ENCODE results near the gene RNF5. TPM values are rescaled to one million over a fixed set of nuclear protein-coding genes. Genes with fewer than 3 reads are reported as not detected.
"Not testable (repeated sequence)": the region's sequence is repeated elsewhere in the genome, so short reads cannot be mapped to it uniquely, and the experiment has no call there.

The RNF5 gene
- polyA plus RNA-seq, 1 donor: 50.9 TPM

DNA sequence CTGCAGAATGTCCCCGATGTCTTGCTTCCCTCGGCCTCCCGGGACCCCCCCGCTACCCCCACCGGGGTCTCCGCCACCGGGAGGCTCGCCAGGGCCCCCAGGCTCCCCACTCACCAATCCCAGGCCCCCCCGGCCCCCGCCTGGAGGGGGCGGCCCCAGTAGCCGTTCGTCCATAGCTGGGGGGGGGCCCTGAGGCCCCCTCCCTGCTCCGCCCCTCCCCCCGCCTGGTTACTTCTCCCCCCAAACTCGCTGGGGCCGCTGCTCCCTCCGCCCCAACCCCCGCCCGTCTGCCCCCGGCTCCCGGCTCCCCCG, 11.5 kb downstream of the RNF5 start:
- no peak for DNase-seq

GRCh38 chr6:32190054-32190851, 12.0 kb downstream of the RNF5 start, which contains the start of gene PBX2:
Gene PBX2 (minus strand): TSS chr6:32190202. CDS start chr6:32189915, 287 bp downstream.
- peak; percentile 94 for DNase-seq

DNA sequence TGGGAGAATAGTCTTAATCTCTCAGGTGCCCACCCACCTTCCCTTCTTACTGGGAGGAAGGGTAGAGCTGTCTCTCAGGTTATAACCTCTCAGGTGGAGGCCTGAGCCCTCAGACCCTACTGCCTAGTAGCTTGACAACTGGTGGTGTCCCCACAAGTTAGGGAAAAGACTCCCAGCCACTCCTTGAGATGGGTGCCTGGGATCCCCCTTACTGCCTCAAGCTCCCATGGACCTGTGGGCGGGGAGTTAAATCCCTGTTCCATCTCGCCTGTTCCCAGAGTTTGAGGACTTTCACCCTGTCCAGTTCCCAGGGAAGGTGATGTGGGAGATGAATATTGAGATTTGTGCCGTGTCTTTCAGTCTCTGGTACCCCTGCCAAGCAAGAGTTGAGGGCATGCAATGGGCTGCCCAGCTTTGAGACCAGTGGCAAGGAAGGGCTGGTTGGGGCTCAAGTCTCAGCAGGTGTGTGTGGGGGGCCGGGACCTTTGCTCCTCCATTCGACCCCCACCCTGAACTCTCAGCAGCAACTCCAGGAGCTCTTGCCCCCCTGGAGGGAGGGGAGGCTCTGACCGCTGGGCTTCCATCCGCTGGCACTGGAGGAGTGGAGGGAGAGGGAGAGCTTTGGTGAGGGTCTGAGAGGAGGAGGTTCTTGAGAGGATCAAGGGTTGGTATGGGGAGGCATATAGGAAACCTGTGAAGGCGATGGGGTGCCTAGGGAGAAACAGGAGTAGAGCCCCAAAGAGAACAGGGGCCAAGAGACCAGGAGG, 12.9 kb downstream of the RNF5 start:
- no peak for DNase-seq

DNA sequence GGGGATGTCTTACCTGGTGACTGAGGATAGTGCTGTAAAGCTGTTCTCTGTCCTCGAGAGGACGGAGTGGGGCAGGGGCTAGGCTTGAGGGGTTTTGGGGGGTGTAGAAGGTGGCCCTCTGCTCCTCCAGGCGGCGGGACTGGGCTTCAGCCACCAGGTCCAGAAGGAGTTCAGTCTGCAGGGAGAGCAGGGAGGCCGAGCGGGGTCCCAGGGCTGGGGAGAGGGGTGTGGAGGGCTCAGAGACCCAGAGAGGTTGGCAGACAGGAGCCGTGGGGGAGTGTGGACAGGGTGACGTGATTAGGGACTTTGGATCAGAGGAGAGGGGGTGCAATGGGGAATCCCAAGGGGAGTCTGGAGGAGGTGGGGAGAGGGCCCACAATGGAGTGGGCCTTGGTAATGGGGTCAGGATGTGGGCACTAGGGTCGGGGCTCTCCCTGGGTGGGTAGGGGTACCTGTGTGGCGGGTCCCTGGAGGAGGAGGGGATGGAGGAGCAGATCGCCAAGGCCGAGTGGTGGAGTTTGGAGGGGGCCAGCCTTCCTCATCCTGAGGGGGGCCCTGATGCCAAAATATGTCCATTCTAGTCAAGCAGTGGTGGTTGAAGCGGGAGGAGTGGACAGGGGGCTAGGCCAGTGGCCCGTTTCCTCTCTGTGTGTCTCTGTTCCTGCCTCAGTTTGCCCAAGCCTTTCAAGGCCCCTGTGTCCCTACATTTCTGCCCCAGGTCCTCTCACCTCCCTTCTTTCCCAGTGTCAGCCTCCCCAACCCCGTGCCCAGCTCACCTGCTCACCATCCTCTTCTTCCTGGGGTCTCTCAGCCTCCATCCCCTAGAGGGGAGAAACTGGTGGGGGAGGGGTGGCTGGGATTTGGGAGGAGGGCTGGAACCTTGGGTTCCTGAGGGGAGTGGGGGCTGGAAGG, 13.7 kb downstream of the RNF5 start:
- DNase-seq: no peak

DNA sequence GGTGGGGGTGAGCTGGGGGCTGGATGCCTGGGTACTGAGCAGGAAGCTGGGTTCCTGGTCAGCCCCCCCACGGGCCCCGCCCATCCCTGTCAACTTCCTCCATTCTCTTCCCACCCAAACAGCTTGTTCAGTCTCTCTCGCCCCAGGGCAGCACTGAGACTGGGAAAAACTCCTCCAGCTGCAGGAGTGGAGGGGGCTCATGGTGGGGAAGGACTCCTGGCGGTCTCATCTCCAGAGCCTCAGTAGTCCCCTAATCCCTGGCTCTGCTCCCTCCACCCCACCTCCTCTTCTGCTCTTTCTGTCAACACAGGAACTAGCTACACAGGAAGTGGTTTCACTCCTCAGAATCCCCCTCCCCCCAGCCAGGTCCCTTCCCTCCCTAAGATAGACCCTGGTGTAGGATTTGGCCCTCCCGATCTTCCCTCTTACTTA, 14.4 kb downstream of the RNF5 start, which contains the start of gene GPSM3:
TSS of gene GPSM3 (minus strand) at position 36 of the 432 bp plus-strand sequence. CDS start 130 bp downstream, outside the sequence.
- DNase-seq: no peak

DNA sequence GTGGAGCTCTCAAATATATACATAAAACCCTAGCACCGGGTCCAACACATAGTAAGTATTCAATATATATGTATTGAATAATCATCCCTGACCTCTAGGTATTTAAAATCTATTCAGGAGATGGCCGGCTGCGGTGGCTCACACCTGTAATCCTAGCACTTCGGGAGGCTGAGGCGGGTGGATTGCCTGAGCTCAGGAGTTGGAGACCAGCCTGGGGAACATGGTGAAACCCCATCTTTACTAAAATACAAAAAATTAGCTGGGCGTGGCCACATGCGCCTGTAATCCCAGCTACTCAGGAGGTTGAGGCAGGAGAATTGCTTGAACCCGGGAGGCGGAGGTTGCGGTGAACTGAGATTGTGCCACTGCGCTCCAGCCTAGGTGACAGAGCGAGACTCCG, 14.9 kb downstream of the RNF5 start:
- not testable (repeated sequence) for DNase-seq

DNA sequence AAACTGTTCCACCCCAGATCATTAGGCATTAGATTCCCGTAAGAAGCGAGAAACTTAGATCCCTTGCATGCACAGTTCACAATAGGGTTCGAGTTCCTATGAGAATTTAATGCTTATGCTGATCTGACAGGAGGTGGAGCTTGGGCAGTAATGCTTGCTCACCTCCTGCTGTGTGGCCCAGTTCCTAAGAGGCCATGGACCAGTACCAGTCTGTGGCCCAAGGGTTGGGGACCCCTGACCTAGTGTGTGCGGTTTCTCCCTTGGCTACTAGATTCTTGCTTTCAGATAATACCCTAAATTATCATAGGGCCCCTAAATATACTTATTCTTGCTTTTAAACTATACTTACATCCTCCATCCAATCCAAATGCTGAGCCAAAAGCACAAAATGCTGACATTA, 16.2 kb downstream of the RNF5 start:
- DNase-seq: no peak

GRCh38 chr6:32194825-32195651, 16.8 kb downstream of the RNF5 start:
- DNase-seq: no peak

DNA sequence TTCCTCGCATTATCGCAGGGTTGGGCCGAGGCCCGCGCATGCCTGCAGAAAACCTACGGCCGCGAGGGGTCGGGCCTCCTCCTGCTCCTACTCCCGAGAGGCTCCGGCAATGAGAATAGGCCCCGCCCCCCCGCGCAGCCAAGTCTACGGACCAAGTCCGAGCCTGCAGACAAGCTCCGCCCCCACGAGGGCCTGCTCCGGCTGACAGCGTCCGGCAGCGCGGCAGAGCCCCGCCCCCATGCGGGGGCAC, 17.4 kb downstream of the RNF5 start:
- peak; percentile 100 for DNase-seq

DNA sequence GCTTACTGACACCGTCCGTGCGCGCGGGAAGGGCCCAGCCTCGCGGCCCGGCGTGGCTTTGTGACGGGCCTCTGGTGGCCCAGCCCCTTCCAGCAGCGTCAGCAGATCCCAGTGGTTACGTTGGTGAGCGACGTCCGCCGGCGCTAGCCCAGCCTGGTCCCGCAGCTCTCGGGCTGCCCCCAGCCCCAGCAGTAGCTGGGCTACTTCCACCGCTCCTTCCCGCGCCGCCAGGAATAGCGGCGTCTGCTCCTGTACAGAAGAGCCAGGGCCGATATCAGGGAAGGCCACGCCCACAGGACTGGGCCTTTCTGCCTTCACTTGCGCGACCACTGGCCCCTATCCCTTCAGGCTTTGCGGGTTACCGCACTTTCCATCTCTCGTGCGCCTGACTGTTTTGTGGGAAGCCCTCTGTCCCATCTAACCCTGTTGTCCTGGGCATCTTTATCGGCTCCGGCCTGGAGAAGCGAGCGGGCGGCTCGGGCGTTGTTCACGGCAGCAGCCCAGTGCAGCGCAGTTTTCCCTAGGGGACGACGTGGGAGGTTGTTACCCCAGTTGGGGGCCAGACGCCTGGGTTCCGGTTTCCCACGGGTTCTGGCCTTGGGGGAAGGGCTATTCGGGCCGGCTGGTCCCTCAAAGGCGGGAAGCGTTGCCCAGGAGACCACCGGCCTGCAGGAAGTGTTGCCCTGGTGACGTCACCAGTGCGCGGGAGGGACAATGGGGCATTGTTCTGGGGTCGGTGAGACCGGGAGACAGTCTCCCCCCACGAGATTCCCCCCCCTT, 17.9 kb downstream of the RNF5 start:
- DNase-seq: peak; percentile 90

GRCh38 chr6:32196682-32197616, 18.7 kb downstream of the RNF5 start:
- peak; percentile 51 for DNase-seq

GRCh38 chr6:32198345-32198696, 20.1 kb downstream of the RNF5 start:
- DNase-seq: no peak

- DNase-seq: no peak
Observed at GRCh38 chr6:32198866-32199265, 20.7 kb downstream of the RNF5 start.

DNA sequence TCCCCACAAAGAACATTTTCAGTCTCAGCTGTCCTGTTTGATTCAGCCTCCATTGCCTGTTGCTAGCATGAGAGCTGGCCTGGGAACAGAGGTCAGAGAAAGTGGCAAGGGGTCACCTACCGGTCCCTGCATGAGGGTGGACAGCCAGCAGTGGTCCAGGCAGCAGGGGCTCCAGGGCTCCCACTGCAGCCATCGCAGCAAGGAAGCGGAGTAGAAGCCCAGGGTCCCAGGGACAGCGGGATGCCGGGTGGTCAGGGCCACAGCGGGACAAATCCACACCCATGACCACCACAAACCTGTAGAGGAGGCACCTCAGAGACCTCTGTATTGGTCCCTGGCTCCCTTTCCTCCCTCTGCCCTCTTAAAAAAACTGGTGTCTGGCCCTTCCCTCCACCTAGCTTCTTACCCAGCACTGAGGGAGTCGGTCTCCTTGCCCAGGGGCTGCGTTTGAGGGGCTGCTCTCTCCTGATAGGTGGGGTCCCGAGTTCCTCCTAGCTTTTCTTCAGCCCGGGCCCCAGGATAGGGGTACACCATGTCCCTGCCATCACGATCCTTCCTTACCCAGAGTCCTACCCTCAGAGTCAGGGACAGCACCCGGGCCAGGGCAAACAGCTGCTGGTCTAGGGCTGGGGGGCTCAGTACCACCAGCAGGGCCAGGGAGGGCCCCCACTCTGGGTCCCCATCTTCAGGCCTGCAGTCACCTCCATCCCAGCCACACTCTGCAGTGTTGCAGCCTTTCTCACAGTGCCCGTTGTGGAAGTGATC, 22.7 kb downstream of the RNF5 start:
- no peak for DNase-seq

- DNase-seq: no peak
Observed at GRCh38 chr6:32202186-32202585, 24.0 kb downstream of the RNF5 start.

GRCh38 chr6:32203426-32204267, 25.4 kb downstream of the RNF5 start:
- no peak for DNase-seq

DNA sequence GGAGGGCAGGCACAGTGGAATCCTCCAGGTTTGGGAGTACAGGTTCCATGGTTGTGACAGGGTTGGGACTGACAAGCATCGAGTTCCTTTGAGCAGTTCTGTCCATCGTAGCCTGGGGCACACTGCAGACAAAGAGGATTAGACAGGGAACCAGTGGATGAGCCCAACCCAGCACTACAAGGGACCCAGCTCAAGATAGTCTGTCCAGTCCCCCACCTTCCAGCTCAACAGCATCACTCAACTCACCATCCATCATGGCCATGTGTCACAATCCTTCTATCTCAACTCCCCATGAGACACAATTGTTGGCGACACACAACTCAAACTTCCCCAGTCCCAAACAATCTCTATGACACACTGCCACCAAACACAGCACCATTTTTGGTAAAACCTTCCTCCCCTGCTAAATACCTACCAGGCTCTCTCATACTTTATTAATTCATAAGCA, 26.1 kb downstream of the RNF5 start:
- no peak for DNase-seq

GRCh38 chr6:32208996-32209395, 30.8 kb downstream of the RNF5 start:
- no peak for DNase-seq

Measured in hindlimb muscle (tissue), 1 donor.